Measurements from ENCODE around the gene CRACR2B.

The CRACR2B gene

GRCh38 chr11:827146-827896, 398 bp upstream of the CRACR2B start:
- DNase-seq, result no peak

DNA sequence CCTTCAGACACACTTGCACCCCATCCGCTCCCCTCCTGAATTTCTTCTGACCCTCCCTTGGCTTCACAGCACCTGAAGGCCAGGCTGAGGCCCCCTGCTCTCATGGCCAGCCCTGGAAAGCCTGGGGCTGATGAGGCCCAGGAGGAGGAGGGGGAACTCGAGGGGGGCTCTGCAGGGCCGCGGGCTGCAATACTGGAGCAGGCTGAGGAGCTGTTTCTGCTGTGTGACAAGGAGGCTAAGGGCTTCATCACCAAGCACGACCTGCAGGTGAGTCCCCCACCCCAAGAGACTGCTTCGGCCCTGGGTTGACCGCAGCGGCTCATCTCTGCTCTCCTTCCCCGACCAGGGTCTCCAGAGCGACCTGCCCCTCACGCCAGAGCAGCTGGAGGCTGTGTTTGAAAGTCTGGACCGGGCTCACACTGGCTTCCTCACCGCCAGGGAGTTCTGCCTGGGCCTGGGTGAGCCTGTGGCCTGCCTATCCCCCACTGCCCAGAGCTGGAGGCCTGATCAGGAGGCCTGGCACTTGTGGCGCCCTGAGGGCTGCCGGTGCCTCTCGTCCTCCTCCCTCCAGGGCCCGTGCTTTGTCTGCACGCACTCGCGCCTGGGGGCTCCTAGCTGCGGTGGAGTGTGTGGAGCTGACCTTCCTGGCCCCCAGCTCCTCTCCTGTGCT, 922 bp downstream of the CRACR2B start:
- no peak for DNase-seq

DNA sequence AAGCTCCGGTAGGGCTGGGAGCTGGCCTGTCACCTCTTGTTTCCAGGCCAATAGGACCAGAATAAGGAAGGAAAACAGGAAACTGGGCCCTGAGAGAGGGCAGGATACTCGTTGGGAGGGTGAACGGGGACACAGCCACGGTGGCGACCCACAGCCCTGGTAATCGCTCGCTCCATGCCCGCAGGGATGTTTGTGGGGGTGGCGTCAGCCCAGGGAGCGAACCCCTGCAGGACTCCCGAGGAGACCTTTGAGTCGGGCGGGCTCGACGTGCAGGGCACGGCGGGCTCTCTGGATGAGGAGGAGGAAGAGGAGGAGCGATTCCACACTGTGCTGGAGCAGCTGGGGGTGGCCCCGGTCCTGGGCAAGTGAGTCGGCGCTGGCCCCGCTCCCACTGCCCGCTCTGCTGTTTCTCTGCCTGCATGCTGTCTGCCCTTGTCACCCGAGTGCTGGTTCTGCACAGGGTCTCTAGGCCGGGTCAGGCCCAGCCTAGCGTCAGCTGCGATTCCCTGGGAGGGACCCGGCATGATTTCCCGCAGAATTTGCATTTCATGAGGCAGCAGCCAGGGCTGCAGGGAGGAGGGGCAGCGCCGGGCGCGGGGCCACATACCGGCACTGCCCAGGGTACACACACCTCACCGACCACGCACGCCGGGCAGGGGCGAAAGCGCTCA, 1.6 kb downstream of the CRACR2B start:
- DNase-seq, result no peak

DNA sequence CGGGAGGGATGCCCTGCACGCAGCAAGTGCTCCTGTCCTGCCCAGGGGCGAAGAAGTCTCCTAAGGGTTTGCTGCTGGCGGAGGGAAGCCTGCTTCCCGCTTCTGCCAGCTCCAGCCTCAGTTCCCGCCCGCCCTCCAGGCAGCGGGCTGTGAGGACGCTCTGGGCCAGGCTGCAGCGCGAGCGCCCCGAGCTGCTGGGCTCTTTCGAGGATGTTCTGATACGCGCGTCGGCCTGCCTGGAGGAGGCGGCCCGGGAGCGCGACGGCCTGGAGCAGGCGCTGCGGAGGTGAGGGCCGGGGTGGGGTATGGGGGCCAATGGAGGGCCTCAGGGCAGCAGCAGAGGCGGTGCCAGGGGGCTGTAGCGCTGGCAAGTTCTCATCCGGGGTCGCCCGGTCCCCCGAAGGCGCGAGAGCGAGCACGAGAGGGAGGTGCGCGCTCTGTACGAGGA, 2.2 kb downstream of the CRACR2B start:
- DNase-seq, result no peak

DNA sequence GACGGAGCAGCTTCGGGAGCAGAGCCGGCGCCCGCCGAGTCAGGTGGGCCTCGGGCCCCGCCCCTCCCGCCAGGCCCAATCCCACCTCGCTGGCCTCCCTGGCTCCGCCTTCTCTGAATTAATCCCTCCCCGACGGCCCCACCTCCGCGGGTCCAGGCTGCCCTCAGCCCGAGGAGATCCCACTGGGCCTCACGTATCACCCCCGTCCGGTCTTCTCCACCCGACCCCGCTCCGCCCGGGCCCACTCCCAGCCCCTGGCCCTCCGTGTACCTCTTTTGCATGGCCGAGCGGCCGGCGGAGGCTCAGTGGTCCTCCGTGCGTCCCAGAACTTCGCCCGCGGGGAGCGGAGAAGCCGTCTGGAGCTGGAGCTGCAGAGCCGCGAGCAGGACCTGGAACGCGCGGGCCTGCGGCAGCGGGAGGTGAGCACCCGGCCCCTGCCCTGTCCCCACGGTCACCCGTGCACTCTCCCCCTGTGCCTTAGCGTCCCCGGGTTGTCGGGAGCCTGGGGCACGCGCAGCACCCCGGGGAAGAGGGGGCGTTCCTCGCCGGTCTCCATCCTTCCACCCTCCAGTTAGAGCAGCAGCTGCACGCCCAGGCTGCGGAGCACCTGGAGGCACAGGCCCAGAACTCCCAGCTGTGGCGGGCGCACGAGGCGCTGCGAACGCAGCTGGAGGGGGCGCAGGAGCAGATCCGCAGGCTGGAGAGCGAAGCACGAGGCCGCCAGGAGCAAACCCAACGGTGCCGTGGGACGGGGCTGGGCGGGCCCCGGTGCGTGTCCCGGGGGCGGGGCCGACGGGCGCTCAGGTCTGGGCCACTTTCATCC, 2.8 kb downstream of the CRACR2B start:
- no peak for DNase-seq

GRCh38 chr11:831118-831864, 3.6 kb downstream of the CRACR2B start:
- DNase-seq, result no peak

DNA sequence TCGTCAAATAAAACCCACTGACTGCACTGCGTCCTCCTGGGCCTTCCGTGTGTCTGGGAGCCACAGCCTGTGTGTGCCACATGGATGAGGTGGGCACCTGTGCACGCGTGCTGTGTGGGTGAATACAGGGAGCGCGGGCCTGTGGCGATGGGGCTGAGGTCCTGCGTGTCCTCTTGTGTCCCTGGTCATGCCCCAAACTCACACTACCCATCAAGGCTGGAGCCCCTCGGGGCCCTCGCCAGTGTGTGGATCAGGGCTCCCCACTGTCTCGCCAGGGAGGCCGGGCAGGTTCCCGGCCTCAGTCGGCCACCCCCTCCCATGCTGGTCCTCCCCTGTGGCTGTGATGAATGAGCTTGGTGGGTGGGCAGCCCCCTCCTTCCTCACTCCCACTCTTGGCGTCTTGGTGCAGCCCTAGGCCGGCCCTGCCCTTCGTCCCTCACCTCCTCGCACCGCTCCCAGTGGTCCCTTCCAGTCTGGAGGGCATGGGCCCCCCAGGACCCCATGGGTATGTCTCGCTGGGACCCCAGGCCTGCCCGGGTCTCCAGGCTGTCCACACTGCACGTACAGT, 4.3 kb downstream of the CRACR2B start:
- no peak for DNase-seq

DNA sequence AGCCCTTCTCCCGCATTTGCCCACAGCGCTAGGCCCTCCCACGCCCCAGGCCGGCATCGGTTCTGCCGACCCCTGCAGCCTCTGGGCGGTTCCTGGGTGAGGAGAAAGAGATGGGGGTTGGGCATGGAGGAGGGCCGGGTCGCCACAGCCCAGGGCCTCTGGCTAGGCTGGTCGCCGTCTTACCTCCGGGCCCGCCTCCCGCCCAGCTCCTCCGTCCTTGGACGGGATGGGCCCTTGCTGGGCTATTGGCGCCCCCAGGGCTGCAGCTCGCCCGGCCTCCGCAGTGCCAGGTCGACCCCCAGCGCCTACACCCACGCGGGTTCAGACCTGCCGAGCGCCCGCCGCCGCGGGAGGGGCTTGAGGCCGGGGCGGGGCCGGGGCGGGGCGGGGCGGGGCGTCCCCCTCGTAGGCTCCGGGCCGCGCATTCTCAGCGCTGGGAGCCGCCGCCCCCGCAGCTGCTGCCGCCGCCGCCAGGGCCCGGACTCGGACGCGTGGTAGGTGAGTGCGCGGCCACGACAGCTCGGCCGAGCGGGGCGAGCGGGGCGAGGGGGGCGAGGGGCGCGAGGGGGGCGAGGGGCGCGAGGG, 4.9 kb downstream of the CRACR2B start, which contains the start of gene CD151:
Gene CD151, plus strand, starts transcription at position 424 of the 585 bp plus-strand sequence. CDS start 3,118 bp downstream, outside the sequence.
- DNase-seq, result peak; percentile 17

DNA sequence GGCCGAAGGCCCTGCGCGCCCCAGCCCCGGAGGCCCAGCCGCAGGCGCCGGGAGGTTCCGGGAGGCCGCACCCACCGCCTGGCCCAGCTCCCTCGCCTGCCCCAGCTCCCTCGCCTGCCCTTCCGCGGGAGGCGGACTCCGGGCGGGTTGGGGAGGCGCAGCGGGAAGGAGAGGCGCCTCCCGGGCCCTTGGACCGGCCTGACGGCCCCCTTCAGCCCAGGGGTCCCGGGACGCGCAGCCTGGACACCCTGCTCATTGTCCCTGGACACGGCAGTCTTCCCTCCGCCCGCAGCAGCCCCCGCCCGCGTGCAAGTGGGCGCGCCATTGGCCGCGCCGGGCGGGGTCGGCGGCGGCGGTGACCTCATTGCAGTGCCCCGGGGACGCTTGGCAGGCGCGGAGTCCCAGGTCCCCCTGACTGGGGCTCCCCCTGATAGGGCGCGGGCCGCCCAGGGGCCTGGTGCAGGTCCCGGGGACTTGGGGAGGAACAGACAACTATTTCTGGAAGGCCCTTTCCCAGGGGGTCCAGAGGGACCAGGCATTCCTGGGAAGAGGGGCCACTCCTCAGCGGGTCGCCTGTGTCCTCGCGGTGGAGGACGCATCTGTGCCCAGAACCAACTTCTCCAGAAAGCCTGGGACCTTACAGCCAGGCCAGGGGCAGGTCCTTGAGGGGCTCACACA, 5.5 kb downstream of the CRACR2B start:
- DNase-seq, result no peak

DNA sequence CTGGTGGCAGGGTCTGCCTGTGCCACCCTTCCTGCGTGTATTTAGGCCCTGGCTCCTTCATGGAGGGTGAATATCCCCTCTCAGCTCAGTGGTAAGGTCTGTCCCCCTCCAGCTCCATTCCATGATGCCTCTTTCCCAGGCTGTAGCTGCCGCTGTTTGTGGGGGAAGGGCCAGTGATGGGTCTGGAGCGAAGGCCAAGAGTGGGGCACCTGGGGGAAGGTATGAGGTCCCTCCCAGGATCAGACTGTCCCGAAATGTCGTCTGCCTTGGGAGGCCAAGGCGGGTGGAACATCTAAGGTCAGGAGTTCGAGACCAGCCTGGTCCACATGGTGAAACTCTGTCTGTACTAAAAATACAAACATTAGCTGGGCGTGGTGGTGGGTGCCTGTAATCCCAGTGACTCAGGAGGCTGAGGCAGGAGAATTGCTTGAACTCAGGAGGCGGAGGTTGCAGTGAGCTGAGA, 6.2 kb downstream of the CRACR2B start:
- DNase-seq, result no peak

DNA sequence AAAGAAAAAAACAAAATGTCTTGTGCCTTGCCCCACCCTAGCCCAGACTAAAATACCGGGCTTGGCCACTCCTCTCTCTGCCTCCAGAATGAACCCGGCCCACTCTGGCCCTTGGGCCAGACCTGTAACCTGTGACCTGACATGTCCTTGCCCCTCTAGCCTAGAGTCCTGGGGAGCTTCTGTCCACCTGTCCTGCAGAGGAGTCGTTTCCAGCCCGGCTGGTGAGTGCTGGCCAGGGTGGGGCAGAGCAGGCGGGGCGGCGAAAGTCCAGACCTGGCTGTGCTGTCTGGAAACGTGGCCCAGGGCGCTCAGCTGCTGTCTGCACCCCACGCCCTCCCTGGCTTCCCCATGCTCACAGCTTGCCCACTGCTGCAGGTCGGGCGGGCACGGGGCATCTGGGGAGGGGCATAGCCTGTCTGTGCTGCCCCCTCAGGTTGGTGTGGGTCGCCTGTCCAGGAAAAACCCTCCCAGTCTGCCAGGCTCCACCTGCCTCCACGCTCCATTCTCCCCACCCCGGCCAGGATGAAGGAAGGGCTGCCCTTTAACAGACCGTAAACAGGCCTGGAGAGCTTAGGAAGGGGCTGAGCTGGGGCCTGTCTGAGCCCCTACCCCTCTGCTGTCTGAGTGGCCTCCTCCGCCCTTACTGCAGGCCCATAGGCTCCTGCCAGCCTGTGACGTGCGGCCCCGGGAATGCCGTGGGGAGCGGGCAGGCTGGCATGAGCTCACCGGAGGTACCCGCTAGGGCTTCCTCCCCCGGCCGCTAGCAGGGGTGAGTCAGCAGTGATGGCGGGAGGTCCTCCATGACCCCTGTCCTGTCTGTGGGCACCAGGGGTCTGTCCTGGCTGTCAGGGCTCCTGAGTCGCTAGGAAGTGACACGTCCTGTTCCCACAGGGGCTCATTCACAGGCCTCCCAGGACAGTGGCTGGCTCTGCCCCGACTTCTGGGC, 6.9 kb downstream of the CRACR2B start:
- DNase-seq, result no peak

DNA sequence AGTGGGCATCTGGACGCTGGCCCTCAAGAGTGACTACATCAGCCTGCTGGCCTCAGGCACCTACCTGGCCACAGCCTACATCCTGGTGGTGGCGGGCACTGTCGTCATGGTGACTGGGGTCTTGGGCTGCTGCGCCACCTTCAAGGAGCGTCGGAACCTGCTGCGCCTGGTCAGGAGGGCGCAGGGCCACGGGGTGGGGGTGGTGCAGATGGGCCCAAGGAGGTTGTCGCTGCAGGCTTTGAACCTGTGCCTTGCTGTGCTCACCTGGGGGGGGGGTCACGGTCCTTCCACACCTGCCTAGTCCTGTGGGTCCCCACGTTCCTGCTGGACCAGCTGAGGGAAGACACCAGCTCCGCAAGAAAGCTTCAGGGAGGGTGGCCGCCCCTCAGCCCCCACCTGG, 8.6 kb downstream of the CRACR2B start:
- no peak for DNase-seq

GRCh38 chr11:836700-837099, 9.0 kb downstream of the CRACR2B start:
- DNase-seq, result no peak

DNA sequence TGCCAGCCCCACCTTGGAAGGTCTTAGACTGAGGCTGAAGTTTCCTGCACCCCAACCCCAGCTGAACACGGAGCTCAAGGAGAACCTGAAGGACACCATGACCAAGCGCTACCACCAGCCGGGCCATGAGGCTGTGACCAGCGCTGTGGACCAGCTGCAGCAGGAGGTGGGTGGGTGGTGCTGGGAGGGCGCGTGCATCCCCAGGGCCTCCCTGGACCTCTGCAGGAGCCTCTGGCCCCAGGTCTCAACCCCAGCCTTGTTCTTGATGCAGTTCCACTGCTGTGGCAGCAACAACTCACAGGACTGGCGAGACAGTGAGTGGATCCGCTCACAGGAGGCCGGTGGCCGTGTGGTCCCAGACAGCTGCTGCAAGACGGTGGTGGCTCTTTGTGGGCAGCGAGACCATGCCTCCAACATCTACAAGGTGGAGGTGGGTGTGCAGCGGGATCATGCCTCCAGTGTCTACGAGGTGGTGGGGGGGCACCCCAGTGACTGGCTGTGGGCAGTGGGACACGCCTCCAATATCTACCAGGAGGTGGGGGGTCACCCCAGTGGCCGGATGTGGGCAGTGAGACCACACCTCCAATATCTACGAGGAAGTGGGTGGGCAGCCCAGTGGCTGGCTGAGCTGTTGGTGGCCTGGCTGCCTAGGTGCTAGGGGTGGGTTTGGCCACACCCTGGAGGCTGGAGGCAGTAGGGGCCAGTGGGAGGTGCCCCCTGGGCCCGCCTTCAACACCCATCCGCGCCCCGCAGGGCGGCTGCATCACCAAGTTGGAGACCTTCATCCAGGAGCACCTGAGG, 9.7 kb downstream of the CRACR2B start:
- no peak for DNase-seq

DNA sequence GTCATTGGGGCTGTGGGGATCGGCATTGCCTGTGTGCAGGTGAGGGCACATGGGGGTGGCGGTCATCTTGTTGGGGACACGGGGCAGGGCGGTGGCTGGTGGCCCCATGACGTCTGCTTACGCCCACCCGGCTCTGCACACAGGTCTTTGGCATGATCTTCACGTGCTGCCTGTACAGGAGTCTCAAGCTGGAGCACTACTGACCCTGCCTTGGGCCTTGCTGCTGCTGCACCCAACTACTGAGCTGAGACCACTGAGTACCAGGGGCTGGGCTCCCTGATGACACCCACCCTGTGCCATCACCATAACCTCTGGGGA, 10.2 kb downstream of the CRACR2B start:
- no peak for DNase-seq

DNA sequence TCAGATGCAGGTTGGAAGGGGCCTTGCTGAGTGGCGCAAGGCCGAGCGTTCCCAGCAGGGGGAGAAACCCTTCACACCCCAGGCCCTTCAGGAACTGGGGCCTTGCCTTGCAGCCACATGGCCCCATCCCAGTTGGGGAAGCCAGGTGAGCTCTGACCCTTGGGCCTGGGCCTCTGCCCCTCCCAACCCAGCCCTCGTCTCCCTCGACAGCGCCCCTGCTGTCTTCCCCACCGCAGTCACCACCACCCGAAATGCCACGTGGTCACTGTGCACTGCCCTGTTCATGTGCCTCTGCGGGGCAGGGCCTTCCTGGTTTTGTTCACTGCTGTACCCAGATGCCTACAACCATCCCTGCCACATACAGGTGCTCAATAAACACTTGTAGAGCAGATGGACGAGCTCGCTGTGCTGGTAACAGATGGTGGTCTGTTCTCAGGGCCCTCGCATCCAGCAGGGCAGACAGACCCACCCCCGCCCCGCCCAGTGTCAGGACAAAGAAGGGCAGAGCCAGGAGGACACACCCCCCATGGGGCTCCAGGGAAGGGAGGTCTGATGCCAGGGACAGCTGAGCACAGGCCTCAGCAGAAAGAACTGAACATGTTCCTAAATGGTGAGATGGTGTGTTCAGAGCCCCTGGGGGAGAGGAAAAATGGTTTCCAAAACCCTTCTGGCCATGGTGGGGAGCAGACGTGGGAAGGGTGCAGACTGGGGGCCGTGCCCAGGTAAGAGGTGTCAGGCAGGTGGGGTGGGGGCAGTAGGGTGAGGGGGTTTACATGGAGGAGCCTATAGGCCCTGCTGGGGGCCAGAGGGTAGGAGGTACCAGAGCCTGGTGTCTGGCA, 10.9 kb downstream of the CRACR2B start:
- no peak for DNase-seq

- DNase-seq, result no peak
Measured at GRCh38 chr11:839280-839623, 11.5 kb downstream of the CRACR2B start.

All from NCI-H446 treated with DMSO at 0.1 percent for 48 hours (cell line).